ENCODE measurements around the gene KLHL40.

Gene KLHL40

GRCh38 chr3:42672515-42672914 lies 12.8 kb upstream of the KLHL40 start:
- TF ChIP-seq CTCF (conservative IDR thresholded peaks at IDR 0.05), result no peak
- no peak for TF ChIP-seq ZFX (IDR thresholded peaks at IDR 0.05)
- H3K27ac ChIP-seq, result no peak overlapping the region

GRCh38 chr3:42673082-42673481 lies 12.3 kb upstream of the KLHL40 start:
- H3K27ac ChIP-seq, result no peak overlapping the region
- no peak for TF ChIP-seq CTCF (conservative IDR thresholded peaks at IDR 0.05)
- TF ChIP-seq ZFX (IDR thresholded peaks at IDR 0.05), result no peak

- H3K27ac ChIP-seq, result no peak overlapping the region
- TF ChIP-seq CTCF (conservative IDR thresholded peaks at IDR 0.05), result no peak
- no peak for TF ChIP-seq ZFX (IDR thresholded peaks at IDR 0.05)
Measured at GRCh38 chr3:42674146-42674545, 11.2 kb upstream of the KLHL40 start.

GRCh38 chr3:42675909-42676308 lies 9.4 kb upstream of the KLHL40 start:
- H3K27ac ChIP-seq, result no peak overlapping the region
- TF ChIP-seq CTCF (conservative IDR thresholded peaks at IDR 0.05) (no peak), ZFX (IDR thresholded peaks at IDR 0.05) (no peak)

GRCh38 chr3:42678447-42678846 lies 6.9 kb upstream of the KLHL40 start:
- TF ChIP-seq ZFX (IDR thresholded peaks at IDR 0.05), result no peak
- no peak for TF ChIP-seq CTCF (conservative IDR thresholded peaks at IDR 0.05)
- H3K27ac ChIP-seq, result no peak overlapping the region

- no peak overlapping the region for H3K27ac ChIP-seq
- TF ChIP-seq ZFX (IDR thresholded peaks at IDR 0.05) (no peak), CTCF (conservative IDR thresholded peaks at IDR 0.05) (no peak)
Measured at GRCh38 chr3:42680271-42680670, 5.1 kb upstream of the KLHL40 start.

GRCh38 chr3:42680806-42681205 lies 4.5 kb upstream of the KLHL40 start:
- TF ChIP-seq CTCF (conservative IDR thresholded peaks at IDR 0.05) (no peak), ZFX (IDR thresholded peaks at IDR 0.05) (no peak)

More at GRCh38 chr3:42680806-42681205, 4.5 kb upstream of the KLHL40 start:
- H3K27ac ChIP-seq, result no peak overlapping the region

All from C4-2B (cell line).